Measurements from ENCODE around the gene TLK1. TPM values are rescaled to one million over a fixed set of nuclear protein-coding genes. Genes with fewer than 3 reads are reported as not detected.

Gene TLK1
- total and polyA plus RNA-seq, 2 experiments from 2014 or later: 9.2 to 21.8 TPM

GRCh38 chr2:170985407-170985806 is 175.3 kb downstream of the TLK1 start:
- no peaks in the 10 kb centered on the region for H3K36me3 ChIP-seq (replicated peaks; ENCODE audit: insufficient read depth, low read depth)
- H4K20me1 ChIP-seq (ENCODE audit: insufficient read depth, poor library complexity, severe bottlenecking): no peaks in the 10 kb centered on the region
- H3K79me2 ChIP-seq: no peaks in the 10 kb centered on the region
- no peaks in the 10 kb centered on the region for H3K4me1 ChIP-seq (ENCODE audit: insufficient read depth)
- H3K4me2 ChIP-seq: no peak overlapping the region
- H3K9me3 ChIP-seq (ENCODE audit: low read depth): no peaks in the 10 kb centered on the region
- H3K27ac ChIP-seq: no peak overlapping the region
- no peaks in the 10 kb centered on the region for H3K27me3 ChIP-seq
- WGBS (ENCODE audit: low lambda C conversion rate, missing lambda C conversion rate): 94% methylated on average over 5 of the region's 5 CpGs
- H3K9me2 ChIP-seq (replicated peaks; ENCODE audit: insufficient read depth): no peaks in the 10 kb centered on the region
- TF ChIP-seq EZH2 (IDR thresholded peaks at IDR 0.05; ENCODE audit: borderline replicate concordance) (no peak), EZH2phosphoT487 (IDR thresholded peaks at IDR 0.05; ENCODE audit: low read depth, severe bottlenecking, unreplicated experiment) (no peak)
- TF ChIP-seq, protein P1, sequence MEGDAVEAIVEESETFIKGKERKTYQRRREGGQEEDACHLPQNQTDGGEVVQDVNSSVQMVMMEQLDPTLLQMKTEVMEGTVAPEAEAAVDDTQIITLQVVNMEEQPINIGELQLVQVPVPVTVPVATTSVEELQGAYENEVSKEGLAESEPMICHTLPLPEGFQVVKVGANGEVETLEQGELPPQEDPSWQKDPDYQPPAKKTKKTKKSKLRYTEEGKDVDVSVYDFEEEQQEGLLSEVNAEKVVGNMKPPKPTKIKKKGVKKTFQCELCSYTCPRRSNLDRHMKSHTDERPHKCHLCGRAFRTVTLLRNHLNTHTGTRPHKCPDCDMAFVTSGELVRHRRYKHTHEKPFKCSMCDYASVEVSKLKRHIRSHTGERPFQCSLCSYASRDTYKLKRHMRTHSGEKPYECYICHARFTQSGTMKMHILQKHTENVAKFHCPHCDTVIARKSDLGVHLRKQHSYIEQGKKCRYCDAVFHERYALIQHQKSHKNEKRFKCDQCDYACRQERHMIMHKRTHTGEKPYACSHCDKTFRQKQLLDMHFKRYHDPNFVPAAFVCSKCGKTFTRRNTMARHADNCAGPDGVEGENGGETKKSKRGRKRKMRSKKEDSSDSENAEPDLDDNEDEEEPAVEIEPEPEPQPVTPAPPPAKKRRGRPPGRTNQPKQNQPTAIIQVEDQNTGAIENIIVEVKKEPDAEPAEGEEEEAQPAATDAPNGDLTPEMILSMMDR (IDR thresholded peaks at IDR 0.05; ENCODE audit: poor library complexity): no peak
- no peak overlapping the region for H2AFZ ChIP-seq
- no peak for DNase-seq (ENCODE audit: low spot score)
- no peak overlapping the region for H3K4me3 ChIP-seq

DNA sequence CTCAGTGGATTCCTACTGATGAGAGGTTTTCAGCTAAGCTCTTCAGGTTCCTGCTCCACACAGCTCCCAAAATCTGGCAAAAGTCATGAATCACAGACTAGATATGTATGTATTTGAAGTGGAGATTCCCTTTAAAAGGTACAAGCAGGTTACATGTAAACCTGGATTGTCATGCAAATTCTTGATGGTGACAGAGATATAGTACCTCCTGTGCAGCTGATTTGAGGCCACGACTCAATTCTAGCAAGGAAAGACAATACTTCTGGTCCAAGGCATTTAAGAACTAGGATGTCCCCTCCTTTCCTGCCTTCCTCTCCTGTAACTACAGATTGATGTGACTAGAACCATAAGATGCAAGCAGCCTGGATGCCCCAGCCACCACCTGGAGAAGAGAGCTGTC is 176.6 kb downstream of the TLK1 start:
- no peaks in the 10 kb centered on the region for H3K9me2 ChIP-seq (replicated peaks; ENCODE audit: insufficient read depth)
- no peaks in the 10 kb centered on the region for H3K27me3 ChIP-seq
- TF ChIP-seq EZH2phosphoT487 (IDR thresholded peaks at IDR 0.05; ENCODE audit: low read depth, severe bottlenecking, unreplicated experiment) (no peak), EZH2 (IDR thresholded peaks at IDR 0.05; ENCODE audit: borderline replicate concordance) (no peak)
- TF ChIP-seq, protein P1 (IDR thresholded peaks at IDR 0.05; ENCODE audit: poor library complexity): no peak
- H2AFZ ChIP-seq: no peak overlapping the region
- H3K36me3 ChIP-seq (replicated peaks; ENCODE audit: insufficient read depth, low read depth): no peaks in the 10 kb centered on the region
- H3K4me1 ChIP-seq (ENCODE audit: insufficient read depth): no peaks in the 10 kb centered on the region
- no peak overlapping the region for H3K4me2 ChIP-seq
- no peak overlapping the region for H3K27ac ChIP-seq
- WGBS (ENCODE audit: low lambda C conversion rate, missing lambda C conversion rate): 31% methylated on average over 1 of the region's 1 CpG
- H3K4me3 ChIP-seq: no peak overlapping the region
- no peaks in the 10 kb centered on the region for H3K79me2 ChIP-seq
- H4K20me1 ChIP-seq (ENCODE audit: insufficient read depth, poor library complexity, severe bottlenecking): no peaks in the 10 kb centered on the region
- no peaks in the 10 kb centered on the region for H3K9me3 ChIP-seq (ENCODE audit: low read depth)
- DNase-seq (ENCODE audit: low spot score): no peak

GRCh38 chr2:170975943-170976270 is 184.8 kb downstream of the TLK1 start:
- H3K36me3 ChIP-seq (replicated peaks; ENCODE audit: insufficient read depth, low read depth): no peaks in the 10 kb centered on the region

More at GRCh38 chr2:170975943-170976270, 184.8 kb downstream of the TLK1 start:
- H3K4me3 ChIP-seq: no peak overlapping the region
- no peak for DNase-seq (ENCODE audit: low spot score)
- H2AFZ ChIP-seq: no peak overlapping the region
- H3K9me3 ChIP-seq (ENCODE audit: low read depth): no peaks in the 10 kb centered on the region
- no peak overlapping the region for H3K4me2 ChIP-seq
- no peak for TF ChIP-seq EZH2phosphoT487 (IDR thresholded peaks at IDR 0.05; ENCODE audit: low read depth, severe bottlenecking, unreplicated experiment)
- TF ChIP-seq, protein P1 (IDR thresholded peaks at IDR 0.05; ENCODE audit: poor library complexity): no peak
- no peak for TF ChIP-seq EZH2 (IDR thresholded peaks at IDR 0.05; ENCODE audit: borderline replicate concordance)
- no peaks in the 10 kb centered on the region for H3K27me3 ChIP-seq
- no peaks in the 10 kb centered on the region for H3K79me2 ChIP-seq
- 91% methylated on average over 4 of the region's 4 CpGs for WGBS (ENCODE audit: low lambda C conversion rate, missing lambda C conversion rate)
- no peaks in the 10 kb centered on the region for H4K20me1 ChIP-seq (ENCODE audit: insufficient read depth, poor library complexity, severe bottlenecking)
- peaks cover 6% of the 10 kb centered on the region for H3K4me1 ChIP-seq (ENCODE audit: insufficient read depth)
- H3K9me2 ChIP-seq (replicated peaks; ENCODE audit: insufficient read depth): no peaks in the 10 kb centered on the region
- no peak overlapping the region for H3K27ac ChIP-seq
